Body of pancreas (tissue), 4 donors: ENCODE results near the gene REPIN1.
A peak's percentile ranks its signal among the peaks of the same experiment; 100 is the strongest.

Source experiments
- CTCF ChIP-seq, 7 experiments: fragments of 450-650 bp in 4 of 7; fragments of 200-600 bp in 3 of 7; sonication (generic) in 3 of 7; IDR thresholded peaks; one replicate each; pipeline ENCODE4 v1.5.1; 2016 to 2019; ENCODE audit warnings: antibody characterized with exemption in 7 of 7
- POLR2A ChIP-seq, 3 donors: fragments of 450-650 bp; IDR thresholded peaks; one replicate each; pipeline ENCODE4 v1.6.1; 2016; ENCODE audit warnings: antibody characterized with exemption in 3 of 3, mild to moderate bottlenecking in 2 of 3

GRCh38 chr7:150337659-150338081 is 31.0 kb upstream of the REPIN1 start:
- TF ChIP-seq CTCF (IDR thresholded peaks at IDR 0.05) (peak in 1 of 7 experiments; percentile 8), POLR2A (IDR thresholded peaks at IDR 0.05) (peak in 1 of 3 donors; percentile 30)
